SKM-1 (cell line): ENCODE measurements around the gene YKT6.

Source experiments
- DNase-seq: peaks from one replicate; lab custom pipeline; 2025; ENCODE audit not compliant: unreplicated experiment; lab: John Stamatoyannopoulos, UW

YKT6 gene

GRCh38 chr7:44217852-44218402 lies 17.1 kb downstream of the YKT6 start:
- DNase-seq = no peak

DNA sequence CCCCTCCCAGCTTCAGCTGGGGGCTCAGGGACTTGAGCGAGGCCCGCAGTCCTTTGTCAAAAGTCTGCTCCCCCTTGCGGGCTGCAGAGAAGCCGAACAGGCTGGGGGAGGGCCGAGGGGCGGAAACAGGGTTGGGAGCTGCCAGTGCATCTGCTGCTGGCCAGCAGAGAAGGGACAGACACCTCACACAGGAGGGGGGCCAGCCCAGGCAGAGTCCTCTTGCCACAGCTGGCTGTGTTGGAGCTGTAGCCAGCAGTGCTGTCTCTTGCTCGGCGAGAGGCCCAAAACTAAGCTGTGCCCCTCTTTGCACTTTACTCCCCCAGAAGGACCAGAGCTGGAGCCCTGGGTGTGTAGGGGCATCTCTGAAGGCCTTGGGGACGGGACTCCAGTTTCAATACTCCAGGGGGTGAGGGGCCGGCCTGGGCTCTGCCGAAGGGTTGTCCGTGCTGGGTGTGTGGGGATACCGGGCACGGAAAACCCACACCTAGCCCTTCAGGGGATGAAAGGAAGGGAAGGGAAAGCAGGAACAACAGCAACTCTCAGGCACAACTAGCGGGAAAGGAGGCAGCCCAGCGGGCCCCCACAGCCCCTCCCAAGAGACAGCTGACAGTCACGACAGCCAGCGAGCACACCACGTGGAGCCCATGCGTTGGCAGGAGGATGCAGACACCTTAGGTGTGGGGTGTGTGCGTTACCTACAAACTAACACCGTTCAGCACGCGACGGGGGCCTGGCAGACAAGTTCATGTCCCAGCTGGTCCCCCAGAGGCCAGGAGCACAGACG lies 17.8 kb downstream of the YKT6 start:
- no peak for DNase-seq

- no peak for DNase-seq
Measured at GRCh38 chr7:44219371-44220045, 18.7 kb downstream of the YKT6 start.

DNA sequence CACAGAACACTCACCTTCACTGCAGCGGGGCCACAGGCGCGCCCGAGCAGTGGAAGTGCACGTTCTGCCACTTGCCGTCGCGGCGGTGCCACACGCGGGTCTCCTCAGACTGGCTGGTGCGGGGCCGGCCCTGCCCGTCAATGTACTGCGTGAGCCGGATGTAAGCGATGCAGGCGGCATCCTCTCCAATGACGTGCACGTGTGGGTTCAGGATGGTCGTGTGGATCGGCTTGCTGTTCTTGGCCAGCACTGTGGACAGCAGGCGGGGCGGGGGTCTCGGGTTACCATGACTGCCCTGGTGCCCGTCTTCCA lies 19.2 kb downstream of the YKT6 start:
- DNase-seq = no peak

DNA sequence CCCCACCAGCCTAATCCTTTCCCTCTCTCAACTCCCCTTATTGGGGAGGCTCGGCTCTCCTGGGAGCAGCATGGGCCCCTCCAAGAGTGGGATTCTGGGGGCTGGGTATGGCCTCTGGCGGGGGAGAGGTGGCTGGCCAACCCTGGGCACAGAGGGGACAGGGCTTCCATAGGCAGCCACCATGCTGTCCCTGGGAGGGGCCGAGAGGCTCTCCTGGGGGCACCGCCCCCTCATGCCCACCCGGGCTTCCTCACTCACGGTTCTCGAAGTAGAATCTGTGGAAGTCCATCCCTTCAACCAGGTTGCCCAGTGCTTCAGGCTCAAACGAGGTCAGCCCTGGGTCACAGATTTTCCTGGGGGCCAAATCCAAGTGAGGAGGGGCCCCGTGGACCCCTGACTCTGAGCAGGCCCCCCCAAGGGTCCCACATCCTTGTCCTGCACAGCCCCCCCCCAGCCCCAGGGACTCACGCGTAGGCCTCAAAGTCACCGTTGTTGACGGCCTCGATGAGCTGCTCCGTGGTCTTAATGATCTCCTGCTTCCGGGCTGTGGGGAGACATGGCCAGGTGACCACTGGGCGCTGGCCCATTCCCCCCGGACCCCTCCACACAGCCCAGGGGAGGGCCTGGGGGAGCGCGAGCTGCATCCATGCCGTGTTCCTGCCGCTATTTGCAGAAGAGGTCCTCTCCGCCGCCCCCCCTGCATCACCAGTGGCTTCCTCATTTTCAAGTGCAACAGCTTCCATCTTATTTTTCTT lies 19.8 kb downstream of the YKT6 start:
- DNase-seq = no peak

DNA sequence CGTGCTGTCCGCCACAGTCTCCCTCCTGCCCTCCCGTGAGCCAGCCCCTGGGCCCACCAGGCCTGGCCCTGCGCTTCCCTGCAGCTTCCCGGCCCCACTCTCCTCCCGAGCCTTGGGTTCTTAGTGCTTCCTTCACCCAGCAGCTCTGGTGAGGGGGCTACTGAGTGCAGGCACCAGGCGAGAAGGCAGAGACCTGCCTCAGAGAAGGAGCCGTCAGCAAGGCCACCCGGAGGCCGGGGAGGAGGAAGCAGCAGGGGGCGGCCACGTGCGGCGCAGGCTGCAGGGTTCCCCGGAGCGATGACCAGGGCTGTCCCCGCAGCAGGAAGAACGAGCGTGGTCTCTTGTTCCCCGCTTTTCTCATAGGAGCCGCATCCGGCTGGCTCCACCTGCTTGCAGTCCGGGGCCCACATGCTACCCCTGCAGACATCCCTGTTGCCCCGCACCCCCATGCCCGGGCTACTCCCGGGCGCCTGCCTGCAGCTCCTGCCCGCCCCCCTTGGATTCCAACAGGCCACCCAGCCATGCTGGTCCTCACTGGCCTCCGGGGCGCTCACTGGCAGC lies 20.5 kb downstream of the YKT6 start:
- no peak for DNase-seq

DNA sequence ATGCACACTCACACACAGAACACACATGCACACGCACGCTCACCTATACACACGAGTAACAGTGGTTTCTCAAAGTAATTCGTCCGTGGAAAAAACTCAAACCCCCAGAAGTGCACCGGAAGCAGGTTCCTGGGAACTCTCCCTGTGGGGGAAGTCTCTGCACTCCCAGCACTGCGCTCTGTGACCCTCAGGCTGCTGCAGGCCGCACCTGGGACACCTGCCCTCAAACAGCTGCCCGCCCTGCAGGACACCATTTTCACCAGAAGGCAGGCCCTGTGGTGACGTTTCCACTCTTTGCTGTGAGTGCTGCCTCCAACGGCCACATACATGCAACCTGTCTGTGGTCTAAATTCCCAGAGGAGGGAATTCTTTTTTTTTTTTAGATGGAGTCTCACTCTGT lies 21.3 kb downstream of the YKT6 start:
- no peak for DNase-seq

DNA sequence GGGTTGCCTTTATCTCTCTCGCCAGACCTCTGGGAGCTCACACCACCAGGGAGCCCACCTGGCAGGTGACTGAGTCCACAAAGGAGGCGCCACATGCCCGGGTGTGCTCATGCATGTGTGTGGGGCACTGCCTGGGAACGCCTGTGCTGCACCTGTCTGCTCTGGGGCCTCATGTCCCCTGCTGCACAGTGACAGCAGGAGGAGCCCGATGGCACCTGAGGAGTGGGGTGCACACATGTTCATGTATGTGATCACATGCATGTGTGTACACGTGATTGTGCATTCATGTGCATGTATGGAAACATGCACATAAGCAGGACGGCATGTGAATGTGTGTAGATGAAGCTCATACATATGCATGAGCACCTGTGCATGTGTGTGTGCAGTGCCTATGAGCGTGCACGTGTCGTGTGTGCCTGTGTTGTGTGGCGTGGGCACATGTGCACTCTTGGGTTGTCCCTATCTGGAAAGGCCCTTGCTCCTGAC lies 22.0 kb downstream of the YKT6 start:
- no peak for DNase-seq

DNA sequence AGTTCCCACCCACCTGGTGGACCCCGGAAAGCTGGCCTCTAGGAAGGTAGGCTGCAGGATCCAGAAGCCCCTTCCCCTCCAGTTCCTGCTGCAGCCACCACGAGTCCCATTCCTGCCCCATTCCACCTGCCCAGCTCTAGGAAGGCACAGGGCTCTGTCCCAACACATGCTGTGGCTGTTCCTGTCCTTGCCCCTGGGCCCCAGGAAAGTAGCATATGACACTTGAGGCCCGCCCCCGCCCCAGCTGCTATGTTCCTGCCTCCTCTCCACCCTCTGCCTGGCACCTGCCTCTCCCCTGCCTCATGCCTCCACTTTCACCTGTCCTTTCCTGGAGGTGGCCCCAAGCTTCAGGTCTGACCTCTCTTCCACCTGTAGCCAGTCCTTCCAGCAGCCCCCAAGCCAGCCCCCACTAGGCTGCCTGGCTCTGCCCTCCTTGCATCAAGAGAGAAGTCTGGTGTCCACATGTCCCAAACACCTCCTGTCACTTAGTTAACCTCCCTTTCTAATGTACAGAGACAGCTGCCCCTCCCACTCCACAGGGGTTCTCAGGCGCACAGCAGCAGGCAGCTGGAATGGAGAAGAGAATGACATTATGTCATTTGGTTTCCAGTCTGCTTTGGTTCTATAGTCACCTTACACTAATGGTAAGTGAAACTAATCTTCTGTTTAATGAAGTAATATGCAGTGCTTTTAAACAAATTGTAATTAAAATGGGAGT lies 22.7 kb downstream of the YKT6 start:
- DNase-seq = no peak

GRCh38 chr7:44224080-44224973 lies 23.5 kb downstream of the YKT6 start:
- DNase-seq = no peak

- no peak for DNase-seq
Measured at GRCh38 chr7:44224974-44225565, 24.3 kb downstream of the YKT6 start.

GRCh38 chr7:44225566-44226395 lies 25.0 kb downstream of the YKT6 start:
- no peak for DNase-seq

DNA sequence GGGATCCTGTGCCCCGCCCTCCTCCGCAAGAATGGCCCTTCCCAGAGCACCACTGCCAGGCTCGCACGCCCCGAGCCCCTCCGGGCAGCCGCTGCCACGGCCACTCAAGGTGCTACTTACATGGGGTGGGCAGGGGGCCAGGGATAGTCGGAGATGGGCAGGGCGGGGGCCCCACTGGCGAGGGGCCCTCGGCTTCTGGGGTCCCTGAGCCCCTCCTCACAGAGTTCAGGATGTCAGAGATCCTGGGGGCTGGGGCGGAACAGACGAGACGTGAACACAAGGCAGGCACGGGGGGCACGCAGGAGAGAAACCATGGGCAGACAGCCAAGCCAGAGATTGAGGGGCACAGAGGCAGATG lies 25.6 kb downstream of the YKT6 start:
- no peak for DNase-seq

GRCh38 chr7:44227911-44228310 lies 27.1 kb downstream of the YKT6 start:
- DNase-seq = no peak

GRCh38 chr7:44228571-44229350 lies 28.0 kb downstream of the YKT6 start:
- DNase-seq = no peak

DNA sequence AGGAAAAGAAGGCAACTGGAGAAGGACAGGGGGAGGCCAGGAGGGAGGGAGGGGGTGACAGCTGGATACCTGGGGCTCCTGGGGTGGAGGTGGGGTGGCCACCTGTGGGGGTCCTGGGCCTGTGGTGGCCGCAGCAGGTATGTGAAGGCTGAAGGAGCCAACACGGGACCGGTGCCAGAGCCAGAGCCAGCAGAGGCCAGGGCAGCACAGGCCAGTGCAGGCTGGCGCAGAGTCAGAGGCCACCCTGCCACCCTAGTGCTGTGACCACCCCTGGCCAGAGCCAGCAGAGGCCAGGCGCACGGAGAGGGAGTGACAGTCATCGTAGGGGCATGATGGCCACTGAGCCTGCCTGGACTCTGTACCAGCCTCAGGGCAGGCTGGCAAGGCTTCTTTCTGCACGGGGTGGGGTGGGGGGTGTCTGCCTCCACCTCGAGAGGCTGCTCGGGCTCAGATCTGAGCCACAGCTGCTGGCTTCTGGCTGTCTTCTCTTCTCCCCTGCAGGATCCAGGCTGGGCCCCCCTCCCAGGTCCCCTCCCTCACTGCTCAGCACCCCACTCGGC lies 28.8 kb downstream of the YKT6 start:
- no peak for DNase-seq

- DNase-seq = no peak
Measured at GRCh38 chr7:44230286-44230685, 29.5 kb downstream of the YKT6 start.
